Transverse colon (tissue), 4 donors: Measurements from ENCODE around the gene KLF13.

Source experiments
- CTCF ChIP-seq, 5 experiments: fragments of 200-600 bp in 3 of 5; fragments of 450-650 bp in 2 of 5; sonication (generic) in 3 of 5; IDR thresholded peaks; 1 replicate in 2 of 5; 2 replicates in 3 of 5; pipeline ENCODE4 v1.5.1; 2016 to 2017; ENCODE audit warnings: antibody characterized with exemption in 5 of 5, inconsistent platforms in 3 of 5, mild to moderate bottlenecking in 2 of 5, moderate library complexity in 1 of 5
- POLR2AphosphoS5 ChIP-seq, 3 donors: sonication (generic); formaldehyde crosslinking; IDR thresholded peaks; one replicate each; pipeline ENCODE4 v1.6.1; 2016; ENCODE audit warnings: antibody characterized with exemption in 3 of 3

GRCh38 chr15:31296646-31297574 is 29.7 kb upstream of the KLF13 start:
- TF ChIP-seq POLR2AphosphoS5 (IDR thresholded peaks at IDR 0.05) (no peak), CTCF (IDR thresholded peaks at IDR 0.05) (peak in 4 of 5 experiments; percentile 5 to 33 (median 18))
